ENCODE measurements around the gene TRAPPC10. TPM values are rescaled to one million over a fixed set of nuclear protein-coding genes. Genes with fewer than 3 reads are reported as not detected.

TRAPPC10 gene
- total and polyA plus RNA-seq, 9 of the 15 experiments (the other 6 are each of a cell fraction or from before 2014, with no cell fraction given), result 1.1 to 33.8 (median 24.3) TPM

DNA sequence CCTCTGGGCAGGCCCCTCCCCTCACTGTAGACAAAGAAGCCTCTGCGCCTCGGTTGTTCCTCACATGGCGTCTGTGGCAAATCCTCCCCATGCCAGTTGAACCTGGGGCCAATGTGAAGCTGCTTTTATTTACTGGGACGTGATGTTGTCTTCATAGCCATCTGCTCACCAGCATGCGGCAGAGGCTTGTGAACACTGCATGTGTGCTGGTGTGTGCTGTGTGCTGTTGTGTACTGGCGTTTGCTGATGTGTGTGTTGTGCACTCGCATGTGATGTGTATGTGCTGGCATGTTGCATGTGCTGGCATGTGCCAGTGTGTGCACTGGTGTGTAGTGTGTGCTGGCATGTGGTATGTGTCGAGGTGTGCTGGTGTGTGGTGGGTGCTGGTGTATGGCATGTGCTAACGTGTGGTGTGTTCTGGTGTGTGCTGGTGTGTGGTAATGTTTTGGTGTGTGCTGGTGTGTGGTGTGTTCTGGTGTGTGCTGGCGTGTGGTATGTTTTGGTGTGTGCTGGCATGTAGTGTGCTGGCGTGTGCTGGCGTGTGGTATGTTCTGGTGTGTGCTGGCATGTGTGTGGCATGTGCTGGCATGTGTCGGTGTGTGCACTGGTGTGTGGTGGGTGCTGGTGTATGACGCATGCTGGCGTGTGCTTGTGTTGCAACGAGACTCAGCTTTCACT is 37.2 kb upstream of the TRAPPC10 start (continued):
- TF ChIP-seq HNRNPH1 (optimal IDR thresholded peaks at IDR 0.05; ENCODE audit: low read depth, low read length), result no peak
- no peak for TF ChIP-seq ESRRA (IDR thresholded peaks at IDR 0.05; ENCODE audit: borderline replicate concordance, low read depth)
- peak; percentile 60; the same call in 1 of the 2 replicates for TF ChIP-seq NFRKB (IDR thresholded peaks at IDR 0.05; ENCODE audit: low read depth)
- TF ChIP-seq, protein P1, sequence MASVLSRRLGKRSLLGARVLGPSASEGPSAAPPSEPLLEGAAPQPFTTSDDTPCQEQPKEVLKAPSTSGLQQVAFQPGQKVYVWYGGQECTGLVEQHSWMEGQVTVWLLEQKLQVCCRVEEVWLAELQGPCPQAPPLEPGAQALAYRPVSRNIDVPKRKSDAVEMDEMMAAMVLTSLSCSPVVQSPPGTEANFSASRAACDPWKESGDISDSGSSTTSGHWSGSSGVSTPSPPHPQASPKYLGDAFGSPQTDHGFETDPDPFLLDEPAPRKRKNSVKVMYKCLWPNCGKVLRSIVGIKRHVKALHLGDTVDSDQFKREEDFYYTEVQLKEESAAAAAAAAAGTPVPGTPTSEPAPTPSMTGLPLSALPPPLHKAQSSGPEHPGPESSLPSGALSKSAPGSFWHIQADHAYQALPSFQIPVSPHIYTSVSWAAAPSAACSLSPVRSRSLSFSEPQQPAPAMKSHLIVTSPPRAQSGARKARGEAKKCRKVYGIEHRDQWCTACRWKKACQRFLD (CRISPR knock-in tag; IDR thresholded peaks at IDR 0.05), result no peak
- no peak for TF ChIP-seq RBM34 (IDR thresholded peaks at IDR 0.05; ENCODE audit: borderline replicate concordance, insufficient read depth, low read length)
- no peak for TF ChIP-seq ZNF282 (CRISPR knock-in tag; IDR thresholded peaks at IDR 0.05)
- TF ChIP-seq ASH1L (IDR thresholded peaks at IDR 0.05; ENCODE audit: borderline replicate concordance, low read depth, partially characterized antibody), result peak; percentile 39

DNA sequence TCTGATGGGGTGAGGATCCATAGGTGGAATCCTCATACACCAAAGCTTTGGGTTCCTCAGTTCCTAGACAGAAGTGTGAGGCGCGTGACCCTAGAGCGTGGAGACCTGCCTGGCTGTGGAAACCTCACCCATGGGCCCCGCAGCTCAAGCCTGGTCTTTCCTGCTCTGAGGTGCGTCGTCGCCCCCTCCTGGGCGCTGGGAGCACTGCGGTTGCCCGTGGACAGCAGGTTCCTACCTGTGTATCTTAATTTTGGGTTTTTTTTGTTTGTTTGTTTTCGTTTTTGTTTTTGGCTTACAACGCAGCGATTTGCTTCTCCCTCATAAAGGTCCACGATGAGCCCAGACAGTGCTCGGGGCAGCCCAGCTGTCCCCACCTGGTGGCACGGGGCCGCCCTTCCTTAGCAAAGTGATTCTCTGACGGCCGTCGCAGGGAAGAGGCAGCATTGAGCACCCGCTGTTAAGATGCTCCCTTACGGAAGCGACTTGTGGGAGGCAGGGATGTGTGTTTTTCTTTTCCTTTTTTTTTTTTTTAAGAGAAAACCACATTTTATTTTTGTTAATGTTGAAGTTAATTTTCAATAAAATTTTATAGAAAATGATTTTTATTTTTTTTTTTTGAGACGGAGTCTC is 36.5 kb upstream of the TRAPPC10 start:
- ATAC-seq (peak; percentile 96), DNase-seq (ENCODE audit: extremely low read depth in 1 of 4, low spot score in 3 of 4) (peak; percentile 88 to 92 (median 88)), FAIRE-seq (peak; percentile 93)
- no peaks in the 10 kb centered on the region for H3K9me3 ChIP-seq (replicated peaks; ENCODE audit: control insufficient read depth, insufficient read depth, low read depth, low read length)
- no peak overlapping the region; the same call in 1 of the 2 replicates for H3K4me2 ChIP-seq (ENCODE audit: insufficient read depth, low read length)
- in situ Hi-C loops (cut with MboI) (no loop called here), intact Hi-C loops (cut with micrococcal nuclease) (loop anchor here (1.0 kb wide), 1 partner anchor 164 kb away; no protein-coding TSS in a partner anchor)
- ChIA-PET CTCF (ENCODE audit: low intra/inter-chr PET ratio) (no interaction called here), POLR2A (interaction anchor here (0.6 to 0.9 kb wide), 5 partner anchors 9 to 125 kb away, joined by 3 to 10 read pairs (median 4); no protein-coding TSS in a partner anchor)
- no peaks in the 10 kb centered on the region for H3K79me2 ChIP-seq (ENCODE audit: control insufficient read depth, insufficient read depth, low read length)
- H3K36me3 ChIP-seq (ENCODE audit: control insufficient read depth, insufficient read depth, low read length), result peaks cover 56% of the 10 kb centered on the region; the same call in 2 of the 3 replicates
- H3K27ac ChIP-seq (ENCODE audit: extremely low read depth, low read depth, low read length), result peak overlapping the region; percentile 14; the same call in 1 of the 3 replicates
- BruUV-seq (replicated peaks), result no TSS peak
- H4K20me1 ChIP-seq (replicated peaks; ENCODE audit: control insufficient read depth, insufficient read depth, low read length), result no peaks in the 10 kb centered on the region
- no peaks in the 10 kb centered on the region for H3K27me3 ChIP-seq (ENCODE audit: control insufficient read depth in 2 of 2, insufficient read depth in 2 of 2, low read length in 2 of 2)
- H3K4me3 ChIP-seq, result no peak overlapping the region
- H3K9me1 ChIP-seq (ENCODE audit: control insufficient read depth, insufficient read depth, low read length), result no peaks in the 10 kb centered on the region
- H3K9ac ChIP-seq (ENCODE audit: insufficient read depth in 1 of 2, low read depth in 2 of 2, low read length in 2 of 2), result peak overlapping the region in 1 of 2 experiments; percentile 61; a peak in 2 of 4 replicates
- H2AFZ ChIP-seq (ENCODE audit: low read depth, low read length), result peak overlapping the region; percentile 41; the same call in 1 of the 2 replicates
- peaks cover 14 to 37% of the 10 kb centered on the region in 2 experiments; a peak in 4 of 5 replicates for H3K4me1 ChIP-seq (replicated peaks in 1 of 2; ENCODE audit: control insufficient read depth in 2 of 2, insufficient read depth in 2 of 2, low read length in 2 of 2)
- WGBS (ENCODE audit: insufficient coverage, low coverage, missing lambda C conversion rate), result 29% methylated on average over 24 of the region's 24 CpGs
- TF ChIP-seq NCOA1 (IDR thresholded peaks at IDR 0.05; ENCODE audit: low read depth) (no peak), CTBP1 (IDR thresholded peaks at IDR 0.05; ENCODE audit: borderline replicate concordance) (peak; percentile 28; the same call in 1 of the 2 replicates), RAD21 (CRISPR knock-in tag; conservative IDR thresholded peaks at IDR 0.05 in 1 of 2, IDR thresholded peaks at IDR 0.05 in 1 of 2) (peak; percentile 81 to 94), SIN3B (IDR thresholded peaks at IDR 0.05; ENCODE audit: low read depth) (no peak), EWSR1 (IDR thresholded peaks at IDR 0.05; ENCODE audit: borderline replicate concordance, low read depth, partially characterized antibody) (no peak), SOX6 (IDR thresholded peaks at IDR 0.05) (0 out of 2 replicates have a peak, but pooled peaks have one; percentile 10)
- TF ChIP-seq, protein P2, sequence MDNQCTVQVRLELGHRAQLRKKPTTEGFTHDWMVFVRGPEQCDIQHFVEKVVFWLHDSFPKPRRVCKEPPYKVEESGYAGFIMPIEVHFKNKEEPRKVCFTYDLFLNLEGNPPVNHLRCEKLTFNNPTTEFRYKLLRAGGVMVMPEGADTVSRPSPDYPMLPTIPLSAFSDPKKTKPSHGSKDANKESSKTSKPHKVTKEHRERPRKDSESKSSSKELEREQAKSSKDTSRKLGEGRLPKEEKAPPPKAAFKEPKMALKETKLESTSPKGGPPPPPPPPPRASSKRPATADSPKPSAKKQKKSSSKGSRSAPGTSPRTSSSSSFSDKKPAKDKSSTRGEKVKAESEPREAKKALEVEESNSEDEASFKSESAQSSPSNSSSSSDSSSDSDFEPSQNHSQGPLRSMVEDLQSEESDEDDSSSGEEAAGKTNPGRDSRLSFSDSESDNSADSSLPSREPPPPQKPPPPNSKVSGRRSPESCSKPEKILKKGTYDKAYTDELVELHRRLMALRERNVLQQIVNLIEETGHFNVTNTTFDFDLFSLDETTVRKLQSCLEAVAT (IDR thresholded peaks at IDR 0.05), result peak in 1 of 2 experiments; percentile 41; a peak in 1 of 4 replicates
- TF ChIP-seq, protein P3, sequence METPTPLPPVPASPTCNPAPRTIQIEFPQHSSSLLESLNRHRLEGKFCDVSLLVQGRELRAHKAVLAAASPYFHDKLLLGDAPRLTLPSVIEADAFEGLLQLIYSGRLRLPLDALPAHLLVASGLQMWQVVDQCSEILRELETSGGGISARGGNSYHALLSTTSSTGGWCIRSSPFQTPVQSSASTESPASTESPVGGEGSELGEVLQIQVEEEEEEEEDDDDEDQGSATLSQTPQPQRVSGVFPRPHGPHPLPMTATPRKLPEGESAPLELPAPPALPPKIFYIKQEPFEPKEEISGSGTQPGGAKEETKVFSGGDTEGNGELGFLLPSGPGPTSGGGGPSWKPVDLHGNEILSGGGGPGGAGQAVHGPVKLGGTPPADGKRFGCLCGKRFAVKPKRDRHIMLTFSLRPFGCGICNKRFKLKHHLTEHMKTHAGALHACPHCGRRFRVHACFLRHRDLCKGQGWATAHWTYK (CRISPR knock-in tag; IDR thresholded peaks at IDR 0.05), result no peak

Data from K562 (cell line).